H1 (cell line): ENCODE data around the gene GRIA1. TPM values are rescaled to one million over a fixed set of nuclear protein-coding genes. Genes with fewer than 3 reads are reported as not detected.

Experiments
- CTCF ChIA-PET: fragments of 300-600 bp; sonication (Branson Sonifier 250); formaldehyde crosslinking; loops from one replicate; lab custom pipeline; 2021; ENCODE audit not compliant: partially characterized antibody; lab: Charles Lee
- POLR2A ChIA-PET: fragments of 300-600 bp; sonication (Branson Sonifier 250); formaldehyde crosslinking; loops from one replicate; lab custom pipeline; 2021; ENCODE audit warnings: inconsistent platforms; ENCODE audit not compliant: partially characterized antibody; lab: Charles Lee
- DNase-seq, 2 experiments: peaks; one replicate each; pipeline versions ENCODE4 v3.0.0 to v3.0.0-alpha.2; 2010 to 2022; ENCODE audit warnings: low spot score in 2 of 2, low read depth in 1 of 2, mixed read lengths in 1 of 2
- FAIRE-seq: peaks from 2 replicates; lab custom pipeline; 2011; peaks lifted over from hg19 to GRCh38; lab: Jason Lieb, UNC
- H2AFZ ChIP-seq: 2 replicates; pipeline ENCODE4 v1.8.1; 2012; ENCODE audit warnings: low read length, inconsistent platforms
- H2AK5ac ChIP-seq: 2 replicates; pipeline ENCODE4 v1.6.1; 2013; ENCODE audit warnings: low read depth, low read length
- H2BK120ac ChIP-seq: replicated peaks from 2 replicates; pipeline ENCODE3; 2013; ENCODE audit warnings: low read depth, low read length, inconsistent platforms
- H2BK12ac ChIP-seq: 2 replicates; pipeline ENCODE4 v1.6.1; 2013; ENCODE audit warnings: low read depth, low read length
- H2BK15ac ChIP-seq: 2 replicates; pipeline ENCODE4 v1.6.1; 2013; ENCODE audit warnings: low read length
- H2BK20ac ChIP-seq: 2 replicates; pipeline ENCODE4 v1.6.1; 2013; ENCODE audit warnings: low read length
- H2BK5ac ChIP-seq: 2 replicates; pipeline ENCODE4 v1.6.1; 2013; ENCODE audit warnings: low read depth, low read length
- H3K14ac ChIP-seq: 2 replicates; pipeline ENCODE4 v1.6.1; 2013; ENCODE audit warnings: inconsistent platforms; ENCODE audit not compliant: insufficient read length
- H3K18ac ChIP-seq: 2 replicates; pipeline ENCODE4 v1.6.1; 2013; ENCODE audit warnings: low read length; ENCODE audit errors: extremely low read depth
- H3K23ac ChIP-seq: 2 replicates; pipeline ENCODE4 v1.6.1; 2013; ENCODE audit warnings: inconsistent platforms; ENCODE audit not compliant: insufficient read length
- H3K23me2 ChIP-seq: 2 replicates; pipeline ENCODE4 v1.6.1; 2013; ENCODE audit warnings: low read depth, low read length
- H3K27ac ChIP-seq: 2 replicates; pipeline ENCODE4 v1.6.1; 2011; ENCODE audit warnings: low read depth, low read length, inconsistent platforms
- H3K27me3 ChIP-seq, 4 experiments: replicated peaks in 1 of 4; 1 replicate in 1 of 4; 2 replicates in 3 of 4; pipeline versions ENCODE4 v1.6.1 to v1.8.1; 2011 to 2013; ENCODE audit warnings: low read length in 3 of 4, mild to moderate bottlenecking in 3 of 4, inconsistent platforms in 2 of 4, mixed read lengths in 2 of 4, moderate library complexity in 1 of 4; ENCODE audit not compliant: control insufficient read depth in 3 of 4, insufficient read depth in 3 of 4; ENCODE audit errors: extremely low read depth in 1 of 4
- H3K36me3 ChIP-seq, 4 experiments: 2 replicates each; pipeline versions ENCODE4 v1.6.1 to v1.8.1; 2011 to 2013; ENCODE audit warnings: mild to moderate bottlenecking in 4 of 4, low read length in 3 of 4, moderate library complexity in 2 of 4, control low read depth in 1 of 4, inconsistent platforms in 1 of 4; ENCODE audit not compliant: insufficient read depth in 4 of 4, control insufficient read depth in 2 of 4
- H3K4ac ChIP-seq: replicated peaks from 2 replicates; pipeline ENCODE3; 2013; ENCODE audit warnings: low read length, low read depth, mixed read lengths, inconsistent platforms; ENCODE audit not compliant: insufficient read length
- H3K4me1 ChIP-seq, 4 experiments: replicated peaks in 1 of 4; 1 replicate in 1 of 4; 2 replicates in 3 of 4; pipeline versions ENCODE4 v1.6.1 to v1.8.1; 2011 to 2013; ENCODE audit warnings: low read length in 3 of 4, inconsistent platforms in 2 of 4, mixed read lengths in 1 of 4; ENCODE audit not compliant: insufficient read depth in 4 of 4, control insufficient read depth in 3 of 4
- H3K4me2 ChIP-seq, 2 experiments: 2 replicates each; pipeline versions ENCODE4 v1.6.1 to v1.8.1; 2011 to 2013; ENCODE audit warnings: low read depth in 2 of 2, low read length in 2 of 2, control low read depth in 1 of 2, inconsistent platforms in 1 of 2, mild to moderate bottlenecking in 1 of 2; ENCODE audit not compliant: insufficient read depth in 1 of 2
- H3K4me3 ChIP-seq, 4 experiments: fragments of 200-600, 300-600 bp in 1 of 4; sonication (generic), shearing (Covaris generic), sonication (Bioruptor Twin) in 1 of 4; 2 replicates each; pipeline versions ENCODE4 v1.5.1 to v1.8.1; 2011 to 2016; ENCODE audit warnings: low read length in 4 of 4, low read depth in 3 of 4, control low read depth in 2 of 4, inconsistent platforms in 2 of 4, mild to moderate bottlenecking in 2 of 4, mixed read lengths in 1 of 4, moderate library complexity in 1 of 4; ENCODE audit not compliant: insufficient read depth in 2 of 4; ENCODE audit errors: extremely low read depth in 1 of 4
- H3K56ac ChIP-seq: replicated peaks from 2 replicates; pipeline ENCODE3; 2013; ENCODE audit warnings: low read depth, mild to moderate bottlenecking, mixed read lengths, low read length, inconsistent platforms; ENCODE audit not compliant: insufficient read length
- H3K79me1 ChIP-seq: 2 replicates; pipeline ENCODE4 v1.6.1; 2013; ENCODE audit warnings: low read depth, low read length, control low read depth
- H3K79me2 ChIP-seq, 2 experiments: 2 replicates each; pipeline versions ENCODE4 v1.6.1 to v1.8.1; 2012 to 2013; ENCODE audit warnings: low read length in 2 of 2, mild to moderate bottlenecking in 2 of 2, inconsistent platforms in 1 of 2; ENCODE audit not compliant: insufficient read depth in 2 of 2, control insufficient read depth in 1 of 2
- H3K9ac ChIP-seq, 4 experiments: replicated peaks in 1 of 4; 1 replicate in 1 of 4; 2 replicates in 3 of 4; pipeline versions ENCODE4 v1.6.1 to v1.8.1; 2011 to 2013; ENCODE audit warnings: low read depth in 3 of 4, low read length in 3 of 4, control low read depth in 2 of 4, mild to moderate bottlenecking in 2 of 4, moderate library complexity in 2 of 4, inconsistent platforms in 1 of 4; ENCODE audit errors: extremely low read depth in 1 of 4
- H3K9me3 ChIP-seq, 2 experiments: 2 replicates each; pipeline versions ENCODE4 v1.6.1 to v1.8.1; 2012 to 2013; ENCODE audit warnings: mild to moderate bottlenecking in 2 of 2, moderate library complexity in 2 of 2, control low read depth in 1 of 2, inconsistent platforms in 1 of 2, low read depth in 1 of 2, low read length in 1 of 2, mixed read lengths in 1 of 2; ENCODE audit not compliant: insufficient read depth in 2 of 2
- H4K20me1 ChIP-seq, 2 experiments: replicated peaks in 1 of 2; 2 replicates each; pipeline versions ENCODE3 to v1.8.1; 2011 to 2013; ENCODE audit warnings: inconsistent platforms in 2 of 2, low read length in 2 of 2, mild to moderate bottlenecking in 1 of 2; ENCODE audit not compliant: insufficient read depth in 2 of 2, control insufficient read depth in 1 of 2
- H4K5ac ChIP-seq: 2 replicates; pipeline ENCODE4 v1.6.1; 2013; ENCODE audit warnings: low read length, low read depth, mixed read lengths, inconsistent platforms; ENCODE audit not compliant: insufficient read length
- H4K8ac ChIP-seq: 2 replicates; pipeline ENCODE4 v1.8.0; 2013; ENCODE audit warnings: mild to moderate bottlenecking, moderate library complexity, low read length, inconsistent platforms; ENCODE audit not compliant: insufficient read depth; ENCODE audit errors: extremely low read depth
- H4K91ac ChIP-seq: replicated peaks from 2 replicates; pipeline ENCODE3; 2013; ENCODE audit warnings: low read length, mixed read lengths, inconsistent platforms; ENCODE audit not compliant: insufficient read length
- BCL11A ChIP-seq, 2 experiments: IDR thresholded peaks; one replicate each; pipeline ENCODE4 v1.6.1; 2011; ENCODE audit warnings: low read depth in 2 of 2, low read length in 2 of 2, mild to moderate bottlenecking in 2 of 2
- GABPA ChIP-seq: IDR thresholded peaks from 2 replicates; pipeline ENCODE4 v1.6.1; 2011; ENCODE audit warnings: mild to moderate bottlenecking, low read length, moderate library complexity, borderline replicate concordance; ENCODE audit not compliant: insufficient read depth
- SIRT6 ChIP-seq: IDR thresholded peaks from one replicate; pipeline ENCODE4 v1.7.1; 2012; ENCODE audit warnings: low read length, inconsistent platforms
- ZNF274 ChIP-seq: IDR thresholded peaks from 2 replicates; pipeline ENCODE4 v1.7.0; 2012; ENCODE audit warnings: low read length, borderline replicate concordance; ENCODE audit errors: extremely low read depth
- WGBS, 2 experiments: shearing (Covaris generic) in 1 of 2; methylation state at CpG; one replicate each; pipeline versions ENCODE4 v1.1.6 to v1.1.7; 2013 to 2015; ENCODE audit warnings: low lambda C conversion rate in 2 of 2, mixed read lengths in 2 of 2, inconsistent platforms in 1 of 2, low coverage in 1 of 2, missing lambda C conversion rate in 1 of 2; ENCODE audit not compliant: insufficient replicate concordance in 2 of 2, insufficient coverage in 1 of 2, insufficient read length in 1 of 2; ENCODE audit errors: extremely low coverage in 1 of 2, missing lambda C conversion rate in 1 of 2; 5-methylcytosine and 5-hydroxymethylcytosine counted together
- polyA plus RNA-seq, 7 experiments: library from polyadenylated mRNA; depleted of rRNA in 3 of 7; stranded (reverse) in 5 of 7; unstranded in 2 of 7; fragments of >200 nt in 5 of 7; fragments of 200-250 nt in 2 of 7; gene quantifications; 1 replicate in 5 of 7; 2 replicates in 1 of 7; 4 replicates in 1 of 7; pipeline versions ENCODE4 v1.2.1 to v1.2.3, GENCODE V29; 2011 to 2013; ENCODE audit warnings: missing spikeins in 2 of 7, mixed read lengths in 2 of 7
- total RNA-seq: library from RNA; stranded (reverse); fragmentation: NEBNext Ultra II Directional; extraction: Animal tissue kit (Norgen Biotek cat#: 25700); gene quantifications from 2 replicates; pipeline ENCODE4 v1.2.1, GENCODE V29; 2021

Gene GRIA1
- total and polyA plus RNA-seq, 2 of the 8 experiments (the other 6 are each of a cell fraction or from before 2014, with no cell fraction given), result 0.97 to 2.5 TPM

GRCh38 chr5:153690236-153690635 lies 199.8 kb downstream of the GRIA1 start:
- no peak overlapping the region for H2BK5ac ChIP-seq
- WGBS, 2 experiments, result 92% methylated on average over 3 of the region's 3 CpGs; no CpG with 5 or more reads in 1 of the 2 experiments
- no peak overlapping the region for H3K9ac ChIP-seq
- H3K79me2 ChIP-seq, result no peaks in the 10 kb centered on the region
- no peak overlapping the region for H4K8ac ChIP-seq
- no peak overlapping the region for H3K4ac ChIP-seq
- no peak overlapping the region for H2BK120ac ChIP-seq
- H3K23ac ChIP-seq, result no peak overlapping the region
- H3K56ac ChIP-seq, result no peak overlapping the region
- no peak overlapping the region for H3K18ac ChIP-seq
- no peaks in the 10 kb centered on the region for H3K27me3 ChIP-seq
- H4K91ac ChIP-seq, result no peak overlapping the region
- no peaks in the 10 kb centered on the region for H3K23me2 ChIP-seq
- ChIA-PET POLR2A (interaction anchor here (1.3 kb wide), 1 partner anchor 21 kb away, joined by 4 read pairs; no protein-coding TSS in a partner anchor), CTCF (no interaction called here)
- H2BK20ac ChIP-seq, result no peak overlapping the region
- H3K79me1 ChIP-seq, result no peaks in the 10 kb centered on the region
- no peak for FAIRE-seq
- no peak overlapping the region for H3K14ac ChIP-seq
- no peaks in the 10 kb centered on the region for H3K4me1 ChIP-seq
- no peak overlapping the region for H3K27ac ChIP-seq
- H3K36me3 ChIP-seq, result no peaks in the 10 kb centered on the region
- H3K9me3 ChIP-seq, result no peaks in the 10 kb centered on the region
- TF ChIP-seq BCL11A (IDR thresholded peaks at IDR 0.05; ENCODE audit: low read depth in 2 of 2, low read length in 2 of 2), result no peak
- TF ChIP-seq SIRT6, result no peak
- TF ChIP-seq GABPA, result no peak
- no peak for TF ChIP-seq ZNF274
- no peak overlapping the region for H2AFZ ChIP-seq
- no peak overlapping the region for H2BK12ac ChIP-seq
- H4K5ac ChIP-seq, result no peak overlapping the region
- no peaks in the 10 kb centered on the region for H4K20me1 ChIP-seq
- no peak overlapping the region for H3K4me2 ChIP-seq
- H2BK15ac ChIP-seq, result no peak overlapping the region
- no peak overlapping the region for H2AK5ac ChIP-seq
- DNase-seq, result no peak
- no peak overlapping the region for H3K4me3 ChIP-seq
